ENCODE measurements around the gene CDC25A.

DNA sequence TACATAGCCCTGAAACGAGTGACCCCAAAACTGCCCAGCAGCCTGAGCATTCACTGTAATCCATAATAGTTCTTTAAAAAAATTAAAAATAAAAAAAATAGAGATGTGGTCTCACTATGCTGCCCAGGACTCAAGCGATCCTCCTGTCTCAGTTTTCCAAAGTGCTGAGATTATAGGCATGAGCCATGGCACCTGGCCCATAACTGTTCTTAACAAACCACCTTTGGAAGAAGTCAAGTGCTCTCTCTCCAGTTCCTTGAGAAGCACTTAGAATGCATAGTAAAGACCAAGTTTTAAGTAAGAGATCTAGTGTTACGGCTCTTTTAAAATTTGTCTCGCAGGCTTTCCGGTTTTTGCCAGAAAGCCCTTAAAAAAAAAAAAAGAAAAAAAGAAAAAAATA is 8.2 kb downstream of the CDC25A start:
- TF ChIP-seq KDM1A (IDR thresholded peaks at IDR 0.05; ENCODE audit: borderline replicate concordance, low read length) = no peak
- TF ChIP-seq, protein P1, sequence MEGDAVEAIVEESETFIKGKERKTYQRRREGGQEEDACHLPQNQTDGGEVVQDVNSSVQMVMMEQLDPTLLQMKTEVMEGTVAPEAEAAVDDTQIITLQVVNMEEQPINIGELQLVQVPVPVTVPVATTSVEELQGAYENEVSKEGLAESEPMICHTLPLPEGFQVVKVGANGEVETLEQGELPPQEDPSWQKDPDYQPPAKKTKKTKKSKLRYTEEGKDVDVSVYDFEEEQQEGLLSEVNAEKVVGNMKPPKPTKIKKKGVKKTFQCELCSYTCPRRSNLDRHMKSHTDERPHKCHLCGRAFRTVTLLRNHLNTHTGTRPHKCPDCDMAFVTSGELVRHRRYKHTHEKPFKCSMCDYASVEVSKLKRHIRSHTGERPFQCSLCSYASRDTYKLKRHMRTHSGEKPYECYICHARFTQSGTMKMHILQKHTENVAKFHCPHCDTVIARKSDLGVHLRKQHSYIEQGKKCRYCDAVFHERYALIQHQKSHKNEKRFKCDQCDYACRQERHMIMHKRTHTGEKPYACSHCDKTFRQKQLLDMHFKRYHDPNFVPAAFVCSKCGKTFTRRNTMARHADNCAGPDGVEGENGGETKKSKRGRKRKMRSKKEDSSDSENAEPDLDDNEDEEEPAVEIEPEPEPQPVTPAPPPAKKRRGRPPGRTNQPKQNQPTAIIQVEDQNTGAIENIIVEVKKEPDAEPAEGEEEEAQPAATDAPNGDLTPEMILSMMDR (IDR thresholded peaks at IDR 0.05; ENCODE audit: control extremely low read depth in 1 of 3, insufficient read depth in 1 of 3, low read depth in 1 of 3, low read length in 3 of 3) = no peak
- no peak for TF ChIP-seq EZH2 (IDR thresholded peaks at IDR 0.05; ENCODE audit: low read depth, low read length, severe bottlenecking)
- TF ChIP-seq, protein P2, sequence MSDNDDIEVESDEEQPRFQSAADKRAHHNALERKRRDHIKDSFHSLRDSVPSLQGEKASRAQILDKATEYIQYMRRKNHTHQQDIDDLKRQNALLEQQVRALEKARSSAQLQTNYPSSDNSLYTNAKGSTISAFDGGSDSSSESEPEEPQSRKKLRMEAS (IDR thresholded peaks at IDR 0.05) = no peak
- no peak for TF ChIP-seq RNF2 (IDR thresholded peaks at IDR 0.05; ENCODE audit: borderline replicate concordance, low read depth, low read length, missing control alignments, poor library complexity, severe bottlenecking)
- TF ChIP-seq GABPA (IDR thresholded peaks at IDR 0.05; ENCODE audit: borderline replicate concordance, insufficient read depth, low read length) = no peak
- TF ChIP-seq, protein P3, sequence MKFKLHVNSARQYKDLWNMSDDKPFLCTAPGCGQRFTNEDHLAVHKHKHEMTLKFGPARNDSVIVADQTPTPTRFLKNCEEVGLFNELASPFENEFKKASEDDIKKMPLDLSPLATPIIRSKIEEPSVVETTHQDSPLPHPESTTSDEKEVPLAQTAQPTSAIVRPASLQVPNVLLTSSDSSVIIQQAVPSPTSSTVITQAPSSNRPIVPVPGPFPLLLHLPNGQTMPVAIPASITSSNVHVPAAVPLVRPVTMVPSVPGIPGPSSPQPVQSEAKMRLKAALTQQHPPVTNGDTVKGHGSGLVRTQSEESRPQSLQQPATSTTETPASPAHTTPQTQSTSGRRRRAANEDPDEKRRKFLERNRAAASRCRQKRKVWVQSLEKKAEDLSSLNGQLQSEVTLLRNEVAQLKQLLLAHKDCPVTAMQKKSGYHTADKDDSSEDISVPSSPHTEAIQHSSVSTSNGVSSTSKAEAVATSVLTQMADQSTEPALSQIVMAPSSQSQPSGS (IDR thresholded peaks at IDR 0.05; ENCODE audit: low read length) = no peak
- no peak for TF ChIP-seq RFX5 (IDR thresholded peaks at IDR 0.05; ENCODE audit: borderline replicate concordance, low read depth, low read length)
- TF ChIP-seq POLR2AphosphoS5 (IDR thresholded peaks at IDR 0.05; ENCODE audit: low read depth, low read length) = no peak
- TF ChIP-seq, protein P4, sequence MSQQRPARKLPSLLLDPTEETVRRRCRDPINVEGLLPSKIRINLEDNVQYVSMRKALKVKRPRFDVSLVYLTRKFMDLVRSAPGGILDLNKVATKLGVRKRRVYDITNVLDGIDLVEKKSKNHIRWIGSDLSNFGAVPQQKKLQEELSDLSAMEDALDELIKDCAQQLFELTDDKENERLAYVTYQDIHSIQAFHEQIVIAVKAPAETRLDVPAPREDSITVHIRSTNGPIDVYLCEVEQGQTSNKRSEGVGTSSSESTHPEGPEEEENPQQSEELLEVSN (IDR thresholded peaks at IDR 0.05) = no peak

All from H1 (cell line).